Testis (tissue), 3 donors: ENCODE data around the gene RASA3. TPM values are rescaled to one million over a fixed set of nuclear protein-coding genes. Genes with fewer than 3 reads are reported as not detected.

Source experiments
- DNase-seq: peaks from one replicate; pipeline ENCODE4 v3.0.0-alpha.2; 2019
- H3K27ac ChIP-seq, 2 donors: fragments of 200-600 bp; sonication (generic); one replicate each; pipeline ENCODE4 v1.5.1; 2019
- H3K27me3 ChIP-seq: fragments of 200-600 bp; sonication (generic); one replicate; pipeline ENCODE4 v1.5.1; 2019
- H3K36me3 ChIP-seq: fragments of 200-600 bp; sonication (generic); one replicate; pipeline ENCODE4 v1.5.1; 2017; ENCODE audit warnings: low read depth; ENCODE audit errors: missing control alignments
- H3K4me1 ChIP-seq: fragments of 200-600 bp; sonication (generic); one replicate; pipeline ENCODE4 v1.5.1; 2019
- H3K4me3 ChIP-seq, 2 donors: fragments of 200-600 bp; sonication (generic); one replicate each; pipeline ENCODE4 v1.5.1; 2017 to 2019
- H3K9me3 ChIP-seq: fragments of 200-600 bp; sonication (generic); one replicate; pipeline ENCODE4 v1.5.1; 2017
- POLR2A ChIP-seq: fragments of 450-650 bp; IDR thresholded peaks from one replicate; pipeline ENCODE4 v1.6.1; 2017; ENCODE audit warnings: antibody characterized with exemption, mild to moderate bottlenecking, moderate library complexity
- WGBS, 2 donors: methylation state at CpG; one replicate each; pipeline ENCODE4 v1.1.5; 2018; 5-methylcytosine and 5-hydroxymethylcytosine counted together
- intact Hi-C: fragments of 100-400 bp; cut with DNase I; formaldehyde crosslinking; loops from one replicate; pipeline ENCODE4 v1.15.1; 2023; ENCODE audit warnings: low total_unique reads
- polyA plus RNA-seq: library from polyadenylated mRNA; stranded (reverse); fragments of 350-450 nt; fragmentation: Illumina TruSeq; extraction: RNeasy Lipid Tissue Mini Kit (QIAGEN cat#74804); gene quantifications from one replicate; pipeline ENCODE4 v1.2.3, GENCODE V29; 2014; ENCODE audit warnings: low read depth, low replicate concordance; ENCODE audit not compliant: insufficient read depth
- total RNA-seq, 2 donors: library from RNA; depleted of rRNA; stranded (reverse); fragments of >200 nt; gene quantifications; one replicate each; pipeline ENCODE4 v1.2.3, GENCODE V29; 2016
- TF ChIP-seq, protein P1 (sequence below), 3 experiments: fragments of 450-650 bp in 2 of 3; fragments of 200-600 bp in 1 of 3; sonication (generic) in 1 of 3; IDR thresholded peaks; one replicate each; pipeline ENCODE4 v1.5.1; 2016 to 2019; ENCODE audit warnings: antibody characterized with exemption in 3 of 3, mild to moderate bottlenecking in 2 of 3, moderate library complexity in 1 of 3

Gene RASA3
- total and polyA plus RNA-seq, 3 donors from 2014 or later = 13.2 to 21.6 (median 16.4) TPM

DNA sequence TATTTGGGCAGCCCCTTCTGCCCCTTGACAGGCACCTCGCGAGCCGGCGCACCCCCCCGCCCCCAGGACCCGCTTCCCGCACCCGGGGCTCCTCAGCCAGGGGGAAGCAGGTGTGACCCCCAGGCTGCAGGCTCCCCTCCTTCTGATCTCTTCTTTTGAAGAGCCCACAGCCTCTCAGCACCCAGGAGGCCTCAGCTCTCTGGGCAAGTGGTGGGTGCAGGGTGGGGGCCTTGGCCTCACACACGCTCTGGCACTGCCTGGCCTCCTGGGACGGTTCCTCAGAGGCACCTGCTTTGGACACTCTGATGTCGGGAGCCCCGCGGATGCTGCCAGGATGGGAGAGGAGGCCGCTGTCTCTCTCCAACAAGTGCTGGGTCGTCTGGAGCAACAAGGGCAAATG, 157.0 kb downstream of the RASA3 start:
- Histone ChIP-seq H3K4me3 (no peak overlapping the region), H3K27ac (peak overlapping the region; percentile 39 to 44), H3K36me3 (no peaks in the 10 kb centered on the region), H3K27me3 (no peaks in the 10 kb centered on the region), H3K4me1 (no peaks in the 10 kb centered on the region), H3K9me3 (no peaks in the 10 kb centered on the region)
- intact Hi-C loops = no loop called here
- DNase-seq = no peak
- TF ChIP-seq POLR2A = no peak
- TF ChIP-seq, protein P1, sequence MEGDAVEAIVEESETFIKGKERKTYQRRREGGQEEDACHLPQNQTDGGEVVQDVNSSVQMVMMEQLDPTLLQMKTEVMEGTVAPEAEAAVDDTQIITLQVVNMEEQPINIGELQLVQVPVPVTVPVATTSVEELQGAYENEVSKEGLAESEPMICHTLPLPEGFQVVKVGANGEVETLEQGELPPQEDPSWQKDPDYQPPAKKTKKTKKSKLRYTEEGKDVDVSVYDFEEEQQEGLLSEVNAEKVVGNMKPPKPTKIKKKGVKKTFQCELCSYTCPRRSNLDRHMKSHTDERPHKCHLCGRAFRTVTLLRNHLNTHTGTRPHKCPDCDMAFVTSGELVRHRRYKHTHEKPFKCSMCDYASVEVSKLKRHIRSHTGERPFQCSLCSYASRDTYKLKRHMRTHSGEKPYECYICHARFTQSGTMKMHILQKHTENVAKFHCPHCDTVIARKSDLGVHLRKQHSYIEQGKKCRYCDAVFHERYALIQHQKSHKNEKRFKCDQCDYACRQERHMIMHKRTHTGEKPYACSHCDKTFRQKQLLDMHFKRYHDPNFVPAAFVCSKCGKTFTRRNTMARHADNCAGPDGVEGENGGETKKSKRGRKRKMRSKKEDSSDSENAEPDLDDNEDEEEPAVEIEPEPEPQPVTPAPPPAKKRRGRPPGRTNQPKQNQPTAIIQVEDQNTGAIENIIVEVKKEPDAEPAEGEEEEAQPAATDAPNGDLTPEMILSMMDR (IDR thresholded peaks at IDR 0.05) = no peak
- 93% methylated on average over 14 of the region's 15 CpGs; no CpG with 5 or more reads in 1 of the 2 donors for WGBS, 2 donors

DNA sequence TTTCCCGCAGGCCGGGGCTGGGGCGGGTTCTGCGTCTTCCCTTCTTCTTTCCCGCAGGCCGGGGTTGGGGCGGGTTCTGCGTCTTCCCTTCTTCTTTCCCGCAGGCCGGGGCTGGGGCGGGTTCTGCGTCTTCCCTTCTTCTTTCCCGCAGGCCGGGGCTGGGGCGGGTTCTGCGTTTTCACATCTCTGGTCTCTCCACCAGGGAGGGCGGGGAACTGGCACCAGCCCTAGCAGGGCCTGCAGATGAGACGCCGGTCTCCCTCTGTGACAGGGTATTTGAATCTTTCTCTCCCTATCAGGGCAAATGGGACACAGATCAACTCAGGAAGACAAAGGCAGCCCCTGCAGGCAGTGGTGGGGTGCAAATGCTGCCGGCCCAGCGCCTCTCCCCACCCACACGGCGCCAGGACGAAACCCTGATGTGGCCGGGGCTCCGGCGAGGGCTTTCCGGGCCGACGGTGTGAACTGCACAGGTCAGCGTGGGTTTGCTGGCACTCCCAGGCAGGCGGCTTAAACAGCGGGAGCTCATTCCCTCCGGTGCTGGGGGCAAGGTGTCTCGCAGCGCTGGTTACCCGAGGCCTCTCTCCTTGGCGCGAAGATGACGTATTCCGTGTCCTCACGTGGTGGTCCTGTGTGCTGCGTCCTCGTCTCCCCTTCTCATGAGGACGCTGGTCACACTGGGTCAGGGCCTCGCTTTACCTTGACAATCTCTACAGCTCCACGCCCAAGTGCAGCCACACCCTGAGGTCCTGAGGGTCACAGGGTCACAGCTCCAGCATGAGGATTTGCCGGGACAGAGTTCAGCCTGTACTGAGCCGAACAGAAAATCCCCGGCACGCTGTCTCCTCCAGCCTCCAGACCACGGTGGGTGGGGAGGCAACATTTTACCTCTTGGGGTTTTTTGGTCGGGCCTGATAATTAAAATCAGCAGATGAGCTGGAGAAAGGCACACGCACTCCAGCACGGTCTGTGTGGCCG, 157.8 kb downstream of the RASA3 start:
- H3K4me3 ChIP-seq = no peak overlapping the region
- TF ChIP-seq, protein P1 (IDR thresholded peaks at IDR 0.05) = no peak
- TF ChIP-seq POLR2A = no peak
- intact Hi-C loops = no loop called here
- no peaks in the 10 kb centered on the region for H3K4me1 ChIP-seq
- peak; percentile 56 for DNase-seq
- WGBS, 2 donors = 87 to 92% methylated on average over 4 to 48 of the region's 56 CpGs
- H3K36me3 ChIP-seq = no peaks in the 10 kb centered on the region
- H3K27ac ChIP-seq = peak overlapping the region; percentile 9 to 39
- no peaks in the 10 kb centered on the region for H3K27me3 ChIP-seq
- H3K9me3 ChIP-seq = no peaks in the 10 kb centered on the region

DNA sequence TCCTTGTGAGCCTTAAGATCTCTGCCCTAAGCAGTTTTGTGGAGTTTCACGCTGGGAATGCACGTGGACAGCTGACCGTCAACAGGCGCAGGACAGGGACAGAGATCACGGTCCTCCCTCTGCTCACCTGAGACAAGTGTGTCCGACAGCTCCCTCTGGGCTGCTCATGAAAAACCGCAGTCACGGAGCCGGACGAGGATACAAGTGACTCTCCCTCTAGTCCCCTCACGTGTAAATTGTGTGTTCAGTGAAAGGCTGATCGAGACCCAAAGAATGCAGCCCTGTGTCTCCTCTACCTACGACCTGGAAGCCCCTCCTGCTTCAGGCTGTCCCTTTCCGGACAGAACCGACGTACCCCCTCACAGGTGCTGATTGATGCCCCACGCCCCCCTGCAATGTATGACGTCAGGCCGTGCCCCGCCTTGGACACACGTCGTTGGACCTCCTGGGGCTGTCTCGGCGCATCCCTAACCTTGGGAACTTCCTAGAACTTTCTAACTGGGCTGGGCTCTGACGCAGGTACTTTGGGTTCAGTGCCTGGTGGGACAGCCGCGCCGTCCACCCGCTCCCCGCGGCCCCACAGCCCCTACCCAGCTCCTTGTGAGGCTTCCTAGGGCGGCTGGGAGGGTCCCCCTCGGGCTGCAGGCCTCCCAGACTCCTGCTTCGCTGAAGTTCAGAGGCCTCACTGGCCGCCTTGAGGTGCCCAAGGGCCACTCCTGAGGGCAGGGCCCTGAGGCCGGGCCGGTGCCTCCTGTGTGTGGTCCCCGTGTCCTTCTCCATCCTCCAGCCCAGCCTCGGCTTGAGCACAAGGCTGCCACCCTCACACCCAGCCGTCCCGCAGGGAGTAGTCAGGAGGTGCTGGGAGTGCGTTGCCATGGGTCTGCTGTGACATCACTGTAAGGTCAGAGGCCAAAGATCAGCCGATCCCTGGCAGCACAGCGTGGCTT, 158.9 kb downstream of the RASA3 start, which contains the start of gene C13orf46:
Gene C13orf46, minus strand, starts transcription at position 859 of the 947 bp plus-strand sequence. Its CDS starts 79 bp downstream, at position 780.
- H3K36me3 ChIP-seq = no peaks in the 10 kb centered on the region
- TF ChIP-seq, protein P1 (IDR thresholded peaks at IDR 0.05) = no peak
- no peak for TF ChIP-seq POLR2A
- intact Hi-C loops = no loop called here
- DNase-seq = no peak
- H3K4me1 ChIP-seq = no peaks in the 10 kb centered on the region
- H3K4me3 ChIP-seq = no peak within 1 kb of the TSS
- WGBS, 2 donors = 90 to 93% methylated on average over 42 to 44 of the region's 44 CpGs
- H3K9me3 ChIP-seq = no peaks in the 10 kb centered on the region
- peak within 1 kb of the TSS; percentile 9 to 39 for H3K27ac ChIP-seq
- no peaks in the 10 kb centered on the region for H3K27me3 ChIP-seq

DNA sequence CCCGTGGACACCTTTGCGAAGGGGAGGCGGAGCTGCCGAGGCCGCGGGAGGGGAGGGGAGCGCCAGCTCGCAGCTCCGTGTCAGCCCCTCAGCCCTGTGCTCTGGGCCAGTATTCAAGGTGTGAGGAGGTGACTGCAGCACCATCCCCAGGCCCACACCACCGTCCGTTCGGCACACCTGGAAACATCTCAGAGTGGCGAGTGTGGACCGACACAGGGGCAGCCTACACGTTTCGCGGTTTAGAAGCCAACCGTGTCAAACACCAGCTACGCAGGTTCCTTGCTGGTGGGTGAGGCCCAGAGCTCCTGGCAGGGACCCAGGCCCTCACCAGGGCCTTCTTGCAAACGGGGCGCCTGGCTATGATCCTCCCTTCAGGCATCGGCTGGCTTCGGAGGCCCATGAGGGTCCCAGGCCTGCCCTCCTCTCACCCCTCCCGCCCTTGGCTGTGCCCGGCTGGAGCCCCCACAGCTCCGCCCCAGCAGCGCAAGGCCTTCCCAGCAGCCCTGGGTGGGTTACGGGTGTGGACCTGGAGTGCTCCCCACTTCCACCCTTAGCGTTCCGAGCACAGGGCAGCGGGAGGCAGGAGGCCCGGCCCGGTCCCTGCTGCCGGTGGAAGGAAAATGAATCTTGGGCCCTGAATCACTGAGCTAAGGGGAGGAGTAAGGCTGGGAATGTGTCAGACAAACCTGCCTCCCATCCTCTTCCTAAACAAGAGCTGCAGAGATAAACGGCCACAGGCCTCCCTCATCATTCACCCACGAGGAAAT, 159.8 kb downstream of the RASA3 start:
- no peak overlapping the region for H3K27ac ChIP-seq
- no peak for DNase-seq
- 78 to 87% methylated on average over 19 to 36 of the region's 36 CpGs for WGBS, 2 donors

More for the DNA sequence above, 159.8 kb downstream of the RASA3 start:
- intact Hi-C loops = no loop called here
- Histone ChIP-seq H3K4me3 (no peak overlapping the region), H3K9me3 (no peaks in the 10 kb centered on the region), H3K36me3 (no peaks in the 10 kb centered on the region), H3K4me1 (no peaks in the 10 kb centered on the region), H3K27me3 (no peaks in the 10 kb centered on the region)
- TF ChIP-seq, protein P1 (IDR thresholded peaks at IDR 0.05) = no peak
- TF ChIP-seq POLR2A = no peak
